ENCODE data around the gene PTPRN2. TPM values are rescaled to one million over a fixed set of nuclear protein-coding genes. Genes with fewer than 3 reads are reported as not detected.
A peak's percentile ranks its signal among the peaks of the same experiment; 100 is the strongest.

The PTPRN2 gene
- total and polyA plus RNA-seq, 9 of the 15 experiments (the other 6 are each of a cell fraction or from before 2014, with no cell fraction given), result not detected

GRCh38 chr7:157803906-157804305 is 783.7 kb downstream of the PTPRN2 start:
- no peaks in the 10 kb centered on the region for H3K79me2 ChIP-seq (ENCODE audit: control insufficient read depth, insufficient read depth, low read length)
- no peaks in the 10 kb centered on the region for H3K9me3 ChIP-seq (replicated peaks; ENCODE audit: control insufficient read depth, insufficient read depth, low read depth, low read length)
- H3K9ac ChIP-seq (ENCODE audit: insufficient read depth in 1 of 2, low read depth in 2 of 2, low read length in 2 of 2), result no peak overlapping the region
- in situ Hi-C loops (cut with MboI), result no loop called here
- H3K4me1 ChIP-seq (replicated peaks in 1 of 2; ENCODE audit: control insufficient read depth in 2 of 2, insufficient read depth in 2 of 2, low read length in 2 of 2), result peaks cover 0 to 5% of the 10 kb centered on the region in 2 experiments; a peak in 1 of 5 replicates
- peaks cover 36 to 48% of the 10 kb centered on the region in 2 experiments for H3K27me3 ChIP-seq (ENCODE audit: control insufficient read depth in 2 of 2, insufficient read depth in 2 of 2, low read length in 2 of 2)
- ChIA-PET CTCF (ENCODE audit: low intra/inter-chr PET ratio) (no interaction called here), POLR2A (no interaction called here)
- H4K20me1 ChIP-seq (replicated peaks; ENCODE audit: control insufficient read depth, insufficient read depth, low read length), result peaks cover 9% of the 10 kb centered on the region
- H3K36me3 ChIP-seq (ENCODE audit: control insufficient read depth, insufficient read depth, low read length), result no peaks in the 10 kb centered on the region
- DNase-seq (ENCODE audit: extremely low read depth in 1 of 4, low spot score in 3 of 4) (no peak), FAIRE-seq (no peak), ATAC-seq (no peak)
- H3K27ac ChIP-seq (ENCODE audit: extremely low read depth, low read depth, low read length), result no peak overlapping the region
- intact Hi-C loops (cut with micrococcal nuclease), result no loop called here
- no peaks in the 10 kb centered on the region for H3K9me1 ChIP-seq (ENCODE audit: control insufficient read depth, insufficient read depth, low read length)
- H3K4me3 ChIP-seq, result no peak overlapping the region
- TF ChIP-seq DMBX1 (CRISPR knock-in tag; IDR thresholded peaks at IDR 0.05; ENCODE audit: borderline replicate concordance) (no peak), MAFG (tag; conservative IDR thresholded peaks at IDR 0.05) (0 out of 2 replicates have a peak, but pooled peaks have one; percentile 20), C11orf30 (IDR thresholded peaks at IDR 0.05; ENCODE audit: low read depth) (0 out of 2 replicates have a peak, but pooled peaks have one; percentile 37), ZNF316 (IDR thresholded peaks at IDR 0.05) (peak; percentile 54; the same call in 1 of the 2 replicates)
- BruUV-seq (replicated peaks), result no TSS peak
- no peak overlapping the region for H3K4me2 ChIP-seq (ENCODE audit: insufficient read depth, low read length)
- 1% methylated on average over 5 of the region's 5 CpGs for WGBS (ENCODE audit: insufficient coverage, low coverage, missing lambda C conversion rate)
- no peak overlapping the region for H2AFZ ChIP-seq (ENCODE audit: low read depth, low read length)

- no peaks in the 10 kb centered on the region for H3K9me1 ChIP-seq (ENCODE audit: control insufficient read depth, insufficient read depth, low read length)
- TF ChIP-seq HDAC3 (IDR thresholded peaks at IDR 0.05; ENCODE audit: borderline replicate concordance, partially characterized antibody), result no peak
- no peak for TF ChIP-seq CBX8 (IDR thresholded peaks at IDR 0.05; ENCODE audit: borderline replicate concordance, extremely low read depth, low read depth, low read length, poor library complexity, severe bottlenecking)
- TF ChIP-seq TBP (optimal IDR thresholded peaks at IDR 0.05; ENCODE audit: low read depth, low read length), result no peak
- TF ChIP-seq, protein P1, sequence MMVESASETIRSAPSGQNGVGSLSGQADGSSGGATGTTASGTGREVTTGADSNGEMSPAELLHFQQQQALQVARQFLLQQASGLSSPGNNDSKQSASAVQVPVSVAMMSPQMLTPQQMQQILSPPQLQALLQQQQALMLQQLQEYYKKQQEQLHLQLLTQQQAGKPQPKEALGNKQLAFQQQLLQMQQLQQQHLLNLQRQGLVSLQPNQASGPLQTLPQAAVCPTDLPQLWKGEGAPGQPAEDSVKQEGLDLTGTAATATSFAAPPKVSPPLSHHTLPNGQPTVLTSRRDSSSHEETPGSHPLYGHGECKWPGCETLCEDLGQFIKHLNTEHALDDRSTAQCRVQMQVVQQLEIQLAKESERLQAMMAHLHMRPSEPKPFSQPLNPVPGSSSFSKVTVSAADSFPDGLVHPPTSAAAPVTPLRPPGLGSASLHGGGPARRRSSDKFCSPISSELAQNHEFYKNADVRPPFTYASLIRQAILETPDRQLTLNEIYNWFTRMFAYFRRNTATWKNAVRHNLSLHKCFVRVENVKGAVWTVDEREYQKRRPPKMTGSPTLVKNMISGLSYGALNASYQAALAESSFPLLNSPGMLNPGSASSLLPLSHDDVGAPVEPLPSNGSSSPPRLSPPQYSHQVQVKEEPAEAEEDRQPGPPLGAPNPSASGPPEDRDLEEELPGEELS (CRISPR knock-in tag; IDR thresholded peaks at IDR 0.05; ENCODE audit: borderline replicate concordance), result no peak
- no peak for TF ChIP-seq ZNF830 (CRISPR knock-in tag; IDR thresholded peaks at IDR 0.05)
- 0 out of 2 replicates have a peak, but pooled peaks have one; percentile 69 for TF ChIP-seq EZH2 (IDR thresholded peaks at IDR 0.05; ENCODE audit: borderline replicate concordance, low read depth, low read length)
- TF ChIP-seq TGIF2 (CRISPR knock-in tag; IDR thresholded peaks at IDR 0.05), result no peak
- POLR2A ChIA-PET, result interaction anchor here (0.6 kb wide), 1 partner anchor 1175 kb away, joined by 3 read pairs; no protein-coding TSS in a partner anchor
- H3K9me3 ChIP-seq (replicated peaks; ENCODE audit: control insufficient read depth, insufficient read depth, low read depth, low read length), result no peaks in the 10 kb centered on the region
- no peak overlapping the region for H2AFZ ChIP-seq (ENCODE audit: low read depth, low read length)
- H3K4me3 ChIP-seq, result no peak overlapping the region
- no peaks in the 10 kb centered on the region for H3K36me3 ChIP-seq (ENCODE audit: control insufficient read depth, insufficient read depth, low read length)
- H4K20me1 ChIP-seq (replicated peaks; ENCODE audit: control insufficient read depth, insufficient read depth, low read length), result peaks cover 10% of the 10 kb centered on the region
- FAIRE-seq (no peak), DNase-seq (ENCODE audit: extremely low read depth in 1 of 4, low spot score in 3 of 4) (no peak), ATAC-seq (no peak)
- in situ Hi-C loops (cut with MboI), result no loop called here
- H3K9ac ChIP-seq (ENCODE audit: insufficient read depth in 1 of 2, low read depth in 2 of 2, low read length in 2 of 2), result no peak overlapping the region
- H3K27me3 ChIP-seq (ENCODE audit: control insufficient read depth in 2 of 2, insufficient read depth in 2 of 2, low read length in 2 of 2), result peaks cover 40 to 61% of the 10 kb centered on the region in 2 experiments
- WGBS (ENCODE audit: insufficient coverage, low coverage, missing lambda C conversion rate), result 4% methylated on average over 39 of the region's 42 CpGs
- no TSS peak for BruUV-seq (replicated peaks)
- H3K79me2 ChIP-seq (ENCODE audit: control insufficient read depth, insufficient read depth, low read length), result no peaks in the 10 kb centered on the region
- no peak overlapping the region for H3K4me2 ChIP-seq (ENCODE audit: insufficient read depth, low read length)
- peaks cover 0 to 5% of the 10 kb centered on the region in 2 experiments; a peak in 1 of 5 replicates for H3K4me1 ChIP-seq (replicated peaks in 1 of 2; ENCODE audit: control insufficient read depth in 2 of 2, insufficient read depth in 2 of 2, low read length in 2 of 2)
- no peak overlapping the region for H3K27ac ChIP-seq (ENCODE audit: extremely low read depth, low read depth, low read length)
- CTCF ChIA-PET (ENCODE audit: low intra/inter-chr PET ratio), result no interaction called here
- intact Hi-C loops (cut with micrococcal nuclease), result no loop called here
These were observed 785.5 kb downstream of the PTPRN2 start for GRCh38 chr7:157801971-157802675.
